GM23338 (cell line): ENCODE measurements around the gene PHYHIPL. TPM values are rescaled to one million over a fixed set of nuclear protein-coding genes. Genes with fewer than 3 reads are reported as not detected.

Experiments used
- ATAC-seq: fragments of 200-7000 bp; cut with Tn5 transposase; 3 replicates; pipeline ENCODE4 v1.9.1; 2020
- DNase-seq: peaks from one replicate; pipeline ENCODE4 v3.0.0-alpha.2; 2015; ENCODE audit warnings: low spot score
- H2AFZ ChIP-seq: fragments of 200-600 bp; sonication (generic); 2 replicates; pipeline ENCODE4 v1.8.0; 2016; ENCODE audit warnings: antibody characterized with exemption, mild to moderate bottlenecking, moderate library complexity
- H3F3A ChIP-seq: fragments of 200-600 bp; sonication (generic); replicated peaks from 2 replicates; pipeline ENCODE4 v1.8.0; 2017; ENCODE audit warnings: antibody characterized with exemption, mixed run types, low read depth
- H3K27ac ChIP-seq: fragments of 200-600 bp; sonication (generic); 2 replicates; pipeline ENCODE4 v1.6.1; 2016; ENCODE audit warnings: low read depth
- H3K27me3 ChIP-seq: fragments of 200-600 bp; sonication (generic); 2 replicates; pipeline ENCODE4 v1.8.0; 2016; ENCODE audit warnings: mild to moderate bottlenecking, mixed run types, moderate library complexity; ENCODE audit not compliant: insufficient read depth
- H3K36me3 ChIP-seq: fragments of 200-600 bp; sonication (generic); 2 replicates; pipeline ENCODE4 v1.8.0; 2016; ENCODE audit warnings: mild to moderate bottlenecking; ENCODE audit not compliant: insufficient read depth
- H3K4me1 ChIP-seq: fragments of 200-600 bp; sonication (generic); 2 replicates; pipeline ENCODE4 v1.8.0; 2016; ENCODE audit warnings: mild to moderate bottlenecking, moderate library complexity; ENCODE audit not compliant: insufficient read depth
- H3K4me2 ChIP-seq: fragments of 200-600 bp; sonication (generic); 2 replicates; pipeline ENCODE4 v1.7.1; 2017; ENCODE audit warnings: mixed run types
- H3K4me3 ChIP-seq: fragments of 200-600 bp; sonication (generic); 2 replicates; pipeline ENCODE4 v1.6.1; 2016; ENCODE audit warnings: mixed run types
- H3K79me2 ChIP-seq: fragments of 200-600 bp; sonication (generic); replicated peaks from 2 replicates; pipeline ENCODE4 v1.8.0; 2017; ENCODE audit warnings: mild to moderate bottlenecking; ENCODE audit not compliant: insufficient read depth
- H3K9me2 ChIP-seq: fragments of 200-600 bp; sonication (generic); 2 replicates; pipeline ENCODE4 v1.8.0; 2017; ENCODE audit not compliant: insufficient read depth
- H4K20me1 ChIP-seq: fragments of 200-600 bp; sonication (generic); replicated peaks from 2 replicates; pipeline ENCODE4 v1.8.0; 2017; ENCODE audit warnings: mild to moderate bottlenecking; ENCODE audit not compliant: insufficient read depth
- H3K27ac Mint-ChIP-seq: 2 replicates; pipeline ENCODE4 v1.8.0; 2020; ENCODE audit warnings: inconsistent platforms, mild to moderate bottlenecking, moderate library complexity, mixed read lengths
- H3K27me3 Mint-ChIP-seq: 3 replicates; pipeline ENCODE4 v1.8.0; 2022; ENCODE audit warnings: low read depth, mild to moderate bottlenecking, moderate library complexity, mixed read lengths, inconsistent platforms; ENCODE audit not compliant: insufficient read depth, poor library complexity
- H3K36me3 Mint-ChIP-seq: 3 replicates; pipeline ENCODE4 v1.8.0; 2021; ENCODE audit warnings: low read depth, mild to moderate bottlenecking, inconsistent platforms, moderate library complexity, mixed read lengths
- H3K4me1 Mint-ChIP-seq: 3 replicates; pipeline ENCODE4 v1.8.0; 2020; ENCODE audit warnings: mild to moderate bottlenecking, inconsistent platforms, mixed read lengths
- H3K4me3 Mint-ChIP-seq: 3 replicates; pipeline ENCODE4 v1.8.0; 2021; ENCODE audit warnings: moderate library complexity, mild to moderate bottlenecking, inconsistent platforms, mixed read lengths
- H3K9me3 Mint-ChIP-seq: 3 replicates; pipeline ENCODE4 v1.8.0; 2020; ENCODE audit warnings: moderate library complexity, mild to moderate bottlenecking, inconsistent platforms, mixed read lengths
- CREB1 ChIP-seq: fragments of 250-450 bp; sonication (Bioruptor Pico); IDR thresholded peaks from 2 replicates; pipeline ENCODE4 v1.5.0; 2020; ENCODE audit warnings: low read depth, mild to moderate bottlenecking, moderate library complexity
- EZH2 ChIP-seq: fragments of 200-600 bp; sonication (generic); IDR thresholded peaks from one replicate; pipeline ENCODE4 v1.8.0; 2017; ENCODE audit warnings: antibody characterized with exemption, mild to moderate bottlenecking, low read depth; ENCODE audit not compliant: unreplicated experiment
- EZH2phosphoT487 ChIP-seq: fragments of 200-600 bp; sonication (generic); IDR thresholded peaks from one replicate; pipeline ENCODE4 v1.8.1; 2018; ENCODE audit warnings: antibody characterized with exemption; ENCODE audit not compliant: unreplicated experiment
- JUNB ChIP-seq: IDR thresholded peaks from one replicate; pipeline ENCODE4 v1.6.1; 2016; ENCODE audit warnings: antibody characterized with exemption; ENCODE audit not compliant: unreplicated experiment
- NANOG ChIP-seq: IDR thresholded peaks from 2 replicates; pipeline ENCODE4 v1.6.1; 2016; ENCODE audit warnings: antibody characterized with exemption, borderline replicate concordance
- STAT1 ChIP-seq: IDR thresholded peaks from one replicate; pipeline ENCODE4 v1.6.1; 2016; ENCODE audit warnings: antibody characterized with exemption; ENCODE audit not compliant: unreplicated experiment
- ZNF114 ChIP-seq: fragments of 250-450 bp; sonication (Bioruptor Pico); IDR thresholded peaks from 2 replicates; pipeline ENCODE4 v1.5.0; 2020; ENCODE audit warnings: mild to moderate bottlenecking, moderate library complexity
- ZNF331 ChIP-seq: fragments of 250-450 bp; sonication (Bioruptor Pico); IDR thresholded peaks from 2 replicates; pipeline ENCODE4 v1.5.0; 2020; ENCODE audit warnings: low read depth, mild to moderate bottlenecking, moderate library complexity
- polyA plus RNA-seq: library from polyadenylated mRNA; unstranded; fragments of >200 nt; fragmentation: Nextera tagmentation; extraction: Ambion mirVana; gene quantifications from 2 replicates; pipeline ENCODE4 v1.2.1, GENCODE V29; 2016
- total RNA-seq: library from RNA; depleted of rRNA; stranded (reverse); fragments of >200 nt; shearing (Covaris generic); gene quantifications from 2 replicates; pipeline ENCODE4 v1.2.3, GENCODE V29; 2014
- TF ChIP-seq, protein P1 (sequence below): IDR thresholded peaks from 2 replicates; pipeline ENCODE4 v1.6.1; 2016; ENCODE audit warnings: antibody characterized with exemption
- TF ChIP-seq, protein P2 (sequence below): IDR thresholded peaks from one replicate; pipeline ENCODE4 v1.6.1; 2018; ENCODE audit warnings: antibody characterized with exemption; ENCODE audit not compliant: unreplicated experiment
- TF ChIP-seq, protein P3 (sequence below): fragments of 250-450 bp; sonication (Bioruptor Pico); IDR thresholded peaks from 2 replicates; pipeline ENCODE4 v1.5.0; 2020; ENCODE audit warnings: mild to moderate bottlenecking, moderate library complexity
- TF ChIP-seq, protein P4 (sequence below), 2 experiments: fragments of 200-600 bp in 1 of 2; sonication (generic) in 1 of 2; conservative IDR thresholded peaks; 2 replicates each; pipeline versions ENCODE4 v1.5.1 to v1.6.1; 2016 to 2017; ENCODE audit warnings: antibody characterized with exemption in 2 of 2, low read depth in 2 of 2, mild to moderate bottlenecking in 2 of 2, moderate library complexity in 1 of 2

The PHYHIPL gene
- total and polyA plus RNA-seq, 2 experiments from 2014 or later = 0.24 to 0.27 TPM

DNA sequence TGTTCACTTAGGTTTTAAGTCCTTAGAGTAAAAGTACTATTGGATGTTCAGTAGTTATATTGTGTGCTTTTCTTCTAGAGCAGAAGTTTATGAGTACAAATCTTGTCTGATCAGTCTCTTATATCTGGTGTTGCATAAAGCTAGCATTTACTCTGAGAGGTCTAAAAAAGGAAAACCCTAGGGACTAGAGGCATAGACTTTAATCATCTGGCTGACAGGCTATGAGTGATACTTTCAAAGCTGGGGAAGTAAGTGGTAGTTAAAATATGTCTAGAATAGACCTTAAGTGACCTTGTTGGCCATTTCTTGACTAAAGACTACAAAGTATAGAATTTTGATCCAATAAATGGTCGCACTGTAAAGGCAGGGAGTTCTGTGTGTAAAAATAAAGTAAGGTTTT is 32.9 kb upstream of the PHYHIPL start:
- Histone ChIP-seq H3K79me2 (no peaks in the 10 kb centered on the region), H3K4me1 (no peaks in the 10 kb centered on the region), H4K20me1 (no peaks in the 10 kb centered on the region), H3K36me3 (no peaks in the 10 kb centered on the region), H3K4me2 (no peak overlapping the region), H2AFZ (no peak overlapping the region), H3K27ac (no peak overlapping the region), H3K9me2 (no peaks in the 10 kb centered on the region), H3K4me3 (no peak overlapping the region), H3F3A (no peaks in the 10 kb centered on the region), H3K27me3 (no peaks in the 10 kb centered on the region)
- ATAC-seq = no peak
- Mint-ChIP-seq H3K4me3 (no peak overlapping the region), H3K27ac (no peak overlapping the region), H3K27me3 (peaks cover 3% of the 10 kb centered on the region), H3K36me3 (no peaks in the 10 kb centered on the region), H3K4me1 (no peaks in the 10 kb centered on the region), H3K9me3 (no peaks in the 10 kb centered on the region)
- DNase-seq = no peak
- TF ChIP-seq, protein P1, sequence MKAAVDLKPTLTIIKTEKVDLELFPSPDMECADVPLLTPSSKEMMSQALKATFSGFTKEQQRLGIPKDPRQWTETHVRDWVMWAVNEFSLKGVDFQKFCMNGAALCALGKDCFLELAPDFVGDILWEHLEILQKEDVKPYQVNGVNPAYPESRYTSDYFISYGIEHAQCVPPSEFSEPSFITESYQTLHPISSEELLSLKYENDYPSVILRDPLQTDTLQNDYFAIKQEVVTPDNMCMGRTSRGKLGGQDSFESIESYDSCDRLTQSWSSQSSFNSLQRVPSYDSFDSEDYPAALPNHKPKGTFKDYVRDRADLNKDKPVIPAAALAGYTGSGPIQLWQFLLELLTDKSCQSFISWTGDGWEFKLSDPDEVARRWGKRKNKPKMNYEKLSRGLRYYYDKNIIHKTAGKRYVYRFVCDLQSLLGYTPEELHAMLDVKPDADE = no peak
- TF ChIP-seq, protein P2, sequence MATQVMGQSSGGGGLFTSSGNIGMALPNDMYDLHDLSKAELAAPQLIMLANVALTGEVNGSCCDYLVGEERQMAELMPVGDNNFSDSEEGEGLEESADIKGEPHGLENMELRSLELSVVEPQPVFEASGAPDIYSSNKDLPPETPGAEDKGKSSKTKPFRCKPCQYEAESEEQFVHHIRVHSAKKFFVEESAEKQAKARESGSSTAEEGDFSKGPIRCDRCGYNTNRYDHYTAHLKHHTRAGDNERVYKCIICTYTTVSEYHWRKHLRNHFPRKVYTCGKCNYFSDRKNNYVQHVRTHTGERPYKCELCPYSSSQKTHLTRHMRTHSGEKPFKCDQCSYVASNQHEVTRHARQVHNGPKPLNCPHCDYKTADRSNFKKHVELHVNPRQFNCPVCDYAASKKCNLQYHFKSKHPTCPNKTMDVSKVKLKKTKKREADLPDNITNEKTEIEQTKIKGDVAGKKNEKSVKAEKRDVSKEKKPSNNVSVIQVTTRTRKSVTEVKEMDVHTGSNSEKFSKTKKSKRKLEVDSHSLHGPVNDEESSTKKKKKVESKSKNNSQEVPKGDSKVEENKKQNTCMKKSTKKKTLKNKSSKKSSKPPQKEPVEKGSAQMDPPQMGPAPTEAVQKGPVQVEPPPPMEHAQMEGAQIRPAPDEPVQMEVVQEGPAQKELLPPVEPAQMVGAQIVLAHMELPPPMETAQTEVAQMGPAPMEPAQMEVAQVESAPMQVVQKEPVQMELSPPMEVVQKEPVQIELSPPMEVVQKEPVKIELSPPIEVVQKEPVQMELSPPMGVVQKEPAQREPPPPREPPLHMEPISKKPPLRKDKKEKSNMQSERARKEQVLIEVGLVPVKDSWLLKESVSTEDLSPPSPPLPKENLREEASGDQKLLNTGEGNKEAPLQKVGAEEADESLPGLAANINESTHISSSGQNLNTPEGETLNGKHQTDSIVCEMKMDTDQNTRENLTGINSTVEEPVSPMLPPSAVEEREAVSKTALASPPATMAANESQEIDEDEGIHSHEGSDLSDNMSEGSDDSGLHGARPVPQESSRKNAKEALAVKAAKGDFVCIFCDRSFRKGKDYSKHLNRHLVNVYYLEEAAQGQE = no peak
- TF ChIP-seq STAT1 (no peak), ZNF331 (CRISPR knock-in tag) (no peak), EZH2phosphoT487 (no peak), NANOG (no peak), EZH2 (no peak), CREB1 (CRISPR knock-in tag) (no peak), ZNF114 (no peak), JUNB (no peak)
- TF ChIP-seq, protein P3, sequence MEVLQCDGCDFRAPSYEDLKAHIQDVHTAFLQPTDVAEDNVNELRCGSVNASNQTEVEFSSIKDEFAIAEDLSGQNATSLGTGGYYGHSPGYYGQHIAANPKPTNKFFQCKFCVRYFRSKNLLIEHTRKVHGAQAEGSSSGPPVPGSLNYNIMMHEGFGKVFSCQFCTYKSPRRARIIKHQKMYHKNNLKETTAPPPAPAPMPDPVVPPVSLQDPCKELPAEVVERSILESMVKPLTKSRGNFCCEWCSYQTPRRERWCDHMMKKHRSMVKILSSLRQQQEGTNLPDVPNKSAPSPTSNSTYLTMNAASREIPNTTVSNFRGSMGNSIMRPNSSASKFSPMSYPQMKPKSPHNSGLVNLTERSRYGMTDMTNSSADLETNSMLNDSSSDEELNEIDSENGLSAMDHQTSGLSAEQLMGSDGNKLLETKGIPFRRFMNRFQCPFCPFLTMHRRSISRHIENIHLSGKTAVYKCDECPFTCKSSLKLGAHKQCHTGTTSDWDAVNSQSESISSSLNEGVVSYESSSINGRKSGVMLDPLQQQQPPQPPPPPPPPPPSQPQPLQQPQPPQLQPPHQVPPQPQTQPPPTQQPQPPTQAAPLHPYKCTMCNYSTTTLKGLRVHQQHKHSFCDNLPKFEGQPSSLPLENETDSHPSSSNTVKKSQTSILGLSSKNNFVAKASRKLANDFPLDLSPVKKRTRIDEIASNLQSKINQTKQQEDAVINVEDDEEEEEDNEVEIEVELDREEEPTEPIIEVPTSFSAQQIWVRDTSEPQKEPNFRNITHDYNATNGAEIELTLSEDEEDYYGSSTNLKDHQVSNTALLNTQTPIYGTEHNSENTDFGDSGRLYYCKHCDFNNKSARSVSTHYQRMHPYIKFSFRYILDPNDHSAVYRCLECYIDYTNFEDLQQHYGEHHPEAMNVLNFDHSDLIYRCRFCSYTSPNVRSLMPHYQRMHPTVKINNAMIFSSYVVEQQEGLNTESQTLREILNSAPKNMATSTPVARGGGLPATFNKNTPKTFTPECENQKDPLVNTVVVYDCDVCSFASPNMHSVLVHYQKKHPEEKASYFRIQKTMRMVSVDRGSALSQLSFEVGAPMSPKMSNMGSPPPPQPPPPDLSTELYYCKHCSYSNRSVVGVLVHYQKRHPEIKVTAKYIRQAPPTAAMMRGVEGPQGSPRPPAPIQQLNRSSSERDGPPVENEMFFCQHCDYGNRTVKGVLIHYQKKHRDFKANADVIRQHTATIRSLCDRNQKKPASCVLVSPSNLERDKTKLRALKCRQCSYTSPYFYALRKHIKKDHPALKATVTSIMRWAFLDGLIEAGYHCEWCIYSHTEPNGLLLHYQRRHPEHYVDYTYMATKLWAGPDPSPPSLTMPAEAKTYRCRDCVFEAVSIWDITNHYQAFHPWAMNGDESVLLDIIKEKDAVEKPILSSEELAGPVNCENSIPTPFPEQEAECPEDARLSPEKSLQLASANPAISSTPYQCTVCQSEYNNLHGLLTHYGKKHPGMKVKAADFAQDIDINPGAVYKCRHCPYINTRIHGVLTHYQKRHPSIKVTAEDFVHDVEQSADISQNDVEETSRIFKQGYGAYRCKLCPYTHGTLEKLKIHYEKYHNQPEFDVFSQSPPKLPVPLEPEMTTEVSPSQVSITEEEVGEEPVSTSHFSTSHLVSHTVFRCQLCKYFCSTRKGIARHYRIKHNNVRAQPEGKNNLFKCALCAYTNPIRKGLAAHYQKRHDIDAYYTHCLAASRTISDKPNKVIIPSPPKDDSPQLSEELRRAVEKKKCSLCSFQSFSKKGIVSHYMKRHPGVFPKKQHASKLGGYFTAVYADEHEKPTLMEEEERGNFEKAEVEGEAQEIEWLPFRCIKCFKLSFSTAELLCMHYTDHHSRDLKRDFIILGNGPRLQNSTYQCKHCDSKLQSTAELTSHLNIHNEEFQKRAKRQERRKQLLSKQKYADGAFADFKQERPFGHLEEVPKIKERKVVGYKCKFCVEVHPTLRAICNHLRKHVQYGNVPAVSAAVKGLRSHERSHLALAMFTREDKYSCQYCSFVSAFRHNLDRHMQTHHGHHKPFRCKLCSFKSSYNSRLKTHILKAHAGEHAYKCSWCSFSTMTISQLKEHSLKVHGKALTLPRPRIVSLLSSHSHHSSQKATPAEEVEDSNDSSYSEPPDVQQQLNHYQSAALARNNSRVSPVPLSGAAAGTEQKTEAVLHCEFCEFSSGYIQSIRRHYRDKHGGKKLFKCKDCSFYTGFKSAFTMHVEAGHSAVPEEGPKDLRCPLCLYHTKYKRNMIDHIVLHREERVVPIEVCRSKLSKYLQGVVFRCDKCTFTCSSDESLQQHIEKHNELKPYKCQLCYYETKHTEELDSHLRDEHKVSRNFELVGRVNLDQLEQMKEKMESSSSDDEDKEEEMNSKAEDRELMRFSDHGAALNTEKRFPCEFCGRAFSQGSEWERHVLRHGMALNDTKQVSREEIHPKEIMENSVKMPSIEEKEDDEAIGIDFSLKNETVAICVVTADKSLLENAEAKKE = no peak
- TF ChIP-seq, protein P4, sequence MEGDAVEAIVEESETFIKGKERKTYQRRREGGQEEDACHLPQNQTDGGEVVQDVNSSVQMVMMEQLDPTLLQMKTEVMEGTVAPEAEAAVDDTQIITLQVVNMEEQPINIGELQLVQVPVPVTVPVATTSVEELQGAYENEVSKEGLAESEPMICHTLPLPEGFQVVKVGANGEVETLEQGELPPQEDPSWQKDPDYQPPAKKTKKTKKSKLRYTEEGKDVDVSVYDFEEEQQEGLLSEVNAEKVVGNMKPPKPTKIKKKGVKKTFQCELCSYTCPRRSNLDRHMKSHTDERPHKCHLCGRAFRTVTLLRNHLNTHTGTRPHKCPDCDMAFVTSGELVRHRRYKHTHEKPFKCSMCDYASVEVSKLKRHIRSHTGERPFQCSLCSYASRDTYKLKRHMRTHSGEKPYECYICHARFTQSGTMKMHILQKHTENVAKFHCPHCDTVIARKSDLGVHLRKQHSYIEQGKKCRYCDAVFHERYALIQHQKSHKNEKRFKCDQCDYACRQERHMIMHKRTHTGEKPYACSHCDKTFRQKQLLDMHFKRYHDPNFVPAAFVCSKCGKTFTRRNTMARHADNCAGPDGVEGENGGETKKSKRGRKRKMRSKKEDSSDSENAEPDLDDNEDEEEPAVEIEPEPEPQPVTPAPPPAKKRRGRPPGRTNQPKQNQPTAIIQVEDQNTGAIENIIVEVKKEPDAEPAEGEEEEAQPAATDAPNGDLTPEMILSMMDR (conservative IDR thresholded peaks at IDR 0.05; ENCODE audit: low read depth in 2 of 2) = no peak
